Common myeloid progenitor, CD34-positive (primary cell): ENCODE data around the gene STT3B.
A peak's percentile ranks its signal among the peaks of the same experiment; 100 is the strongest.
"Not testable (repeated sequence)": the region's sequence is repeated elsewhere in the genome, so short reads cannot be mapped to it uniquely, and the experiment has no call there.

Experiments used
- CTCF ChIA-PET: fragments of 350-600 bp; sonication (Branson Sonifier 250); formaldehyde crosslinking; loops from one replicate; lab custom pipeline; 2021; ENCODE audit warnings: antibody characterized with exemption; lab: Charles Lee
- POLR2A ChIA-PET: fragments of 350-600 bp; sonication (Branson Sonifier 250); formaldehyde crosslinking; loops from one replicate; lab custom pipeline; 2021; ENCODE audit warnings: antibody characterized with exemption; lab: Charles Lee
- DNase-seq, 3 donors: peaks; one replicate each; pipeline versions ENCODE4 v3.0.0 to v3.0.0-alpha.2; 2013
- H3K27ac ChIP-seq, 2 experiments: 1 replicate in 1 of 2; 2 replicates in 1 of 2; pipeline ENCODE4 v1.7.0; 2013; ENCODE audit warnings: inconsistent platforms in 2 of 2, low read length in 2 of 2, mild to moderate bottlenecking in 2 of 2, low read depth in 1 of 2, moderate library complexity in 1 of 2; ENCODE audit not compliant: severe bottlenecking in 2 of 2, insufficient read depth in 1 of 2, poor library complexity in 1 of 2
- H3K27me3 ChIP-seq, 5 experiments: replicated peaks in 2 of 5; 1 replicate in 3 of 5; 2 replicates in 2 of 5; pipeline versions ENCODE4 v1.6.1 to v1.7.0; 2013; ENCODE audit warnings: low read length in 4 of 5, mild to moderate bottlenecking in 2 of 5, moderate library complexity in 2 of 5, inconsistent platforms in 1 of 5; ENCODE audit not compliant: insufficient read depth in 5 of 5, control insufficient read depth in 4 of 5
- H3K36me3 ChIP-seq, 4 experiments: 1 replicate in 2 of 4; 2 replicates in 2 of 4; pipeline versions ENCODE4 v1.6.1 to v1.7.0; 2013; ENCODE audit warnings: low read length in 3 of 4, control low read depth in 1 of 4, mild to moderate bottlenecking in 1 of 4; ENCODE audit not compliant: control insufficient read depth in 4 of 4, insufficient read depth in 4 of 4
- H3K4me1 ChIP-seq, 4 experiments: 1 replicate in 3 of 4; 2 replicates in 1 of 4; pipeline versions ENCODE4 v1.6.1 to v1.7.1; 2013; ENCODE audit warnings: low read length in 3 of 4, mild to moderate bottlenecking in 3 of 4, control low read depth in 1 of 4, inconsistent platforms in 1 of 4, moderate library complexity in 1 of 4; ENCODE audit not compliant: control insufficient read depth in 4 of 4, insufficient read depth in 4 of 4; ENCODE audit errors: control extremely low read depth in 1 of 4
- H3K4me3 ChIP-seq, 7 experiments: 1 replicate in 4 of 7; 2 replicates in 3 of 7; pipeline versions ENCODE4 v1.5.1 to v1.7.0; 2013; ENCODE audit warnings: mild to moderate bottlenecking in 7 of 7, low read length in 6 of 7, moderate library complexity in 6 of 7, inconsistent platforms in 2 of 7, low read depth in 2 of 7, control low read depth in 1 of 7; ENCODE audit not compliant: insufficient read depth in 4 of 7, control insufficient read depth in 1 of 7; ENCODE audit errors: extremely low read depth in 1 of 7
- H3K9me3 ChIP-seq, 5 experiments: 1 replicate in 4 of 5; 2 replicates in 1 of 5; pipeline versions ENCODE4 v1.6.1 to v1.7.1; 2013; ENCODE audit warnings: low read length in 4 of 5, mild to moderate bottlenecking in 2 of 5, inconsistent platforms in 1 of 5, low read depth in 1 of 5, moderate library complexity in 1 of 5; ENCODE audit not compliant: control insufficient read depth in 4 of 5, insufficient read depth in 2 of 5; ENCODE audit errors: control extremely low read depth in 1 of 5
- WGBS: methylation state at CpG from one replicate; pipeline ENCODE4 v1.1.5; 2013; ENCODE audit not compliant: insufficient coverage; 5-methylcytosine and 5-hydroxymethylcytosine counted together

STT3B gene

DNA sequence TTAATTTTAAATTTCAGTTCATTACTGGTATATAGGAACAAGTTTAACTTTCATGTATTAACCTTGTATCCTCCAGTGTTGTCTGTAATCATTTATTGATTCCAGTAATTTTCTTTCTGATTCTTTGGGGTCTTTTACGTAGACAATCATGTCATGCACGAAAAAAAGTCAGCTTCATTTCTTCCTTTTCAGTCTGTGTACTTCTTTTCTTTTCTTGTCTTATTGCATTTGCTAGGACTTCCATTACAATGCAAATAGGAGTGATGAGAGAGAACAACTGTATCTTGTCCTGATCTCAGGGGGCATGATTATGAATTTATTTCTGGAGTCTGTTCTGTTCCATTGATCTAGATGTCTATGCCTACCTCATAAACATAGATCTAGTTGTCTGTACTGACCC is 56.5 kb downstream of the STT3B start:
- CTCF ChIA-PET, result no interaction called here
- POLR2A ChIA-PET, result no interaction called here
- no peaks in the 10 kb centered on the region for H3K4me1 ChIP-seq
- no peak overlapping the region for H3K27ac ChIP-seq
- peaks cover 2 to 60% (median 16%) of the 10 kb centered on the region in 5 experiments for H3K9me3 ChIP-seq
- no peak for DNase-seq
- no CpG with 5 or more reads among the region's 2 CpGs for WGBS
- no peaks in the 10 kb centered on the region for H3K27me3 ChIP-seq
- H3K4me3 ChIP-seq, result no peak overlapping the region
- peaks cover 47 to 98% (median 58%) of the 10 kb centered on the region in 4 experiments for H3K36me3 ChIP-seq

DNA sequence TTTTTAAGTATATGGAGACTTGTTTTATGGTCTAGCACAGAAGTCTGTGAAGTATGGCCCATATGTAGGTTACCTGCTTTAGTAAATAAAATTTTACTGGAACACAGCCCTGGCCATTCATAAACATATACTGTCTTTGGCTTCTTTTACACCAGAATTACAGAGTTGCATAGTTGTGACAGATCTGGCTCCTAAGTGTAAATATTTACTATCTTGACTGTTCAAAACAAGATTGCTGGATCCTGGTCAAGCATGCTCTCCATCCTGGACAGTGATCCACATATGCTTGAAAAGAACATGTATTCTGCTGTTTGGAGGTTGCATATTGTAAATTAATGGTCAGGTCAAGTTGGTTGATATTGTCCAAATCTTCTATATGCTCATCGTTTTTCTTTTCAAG is 57.9 kb downstream of the STT3B start:
- no peaks in the 10 kb centered on the region for H3K27me3 ChIP-seq
- ChIA-PET POLR2A (no interaction called here), CTCF (no interaction called here)
- H3K36me3 ChIP-seq, result peaks cover 50 to 98% (median 54%) of the 10 kb centered on the region in 4 experiments
- no peak overlapping the region for H3K4me3 ChIP-seq
- peaks cover 2 to 54% (median 15%) of the 10 kb centered on the region in 5 experiments for H3K9me3 ChIP-seq
- no CpG with 5 or more reads among the region's 1 CpG for WGBS
- H3K27ac ChIP-seq, result no peak overlapping the region
- H3K4me1 ChIP-seq, result no peaks in the 10 kb centered on the region
- no peak for DNase-seq

DNA sequence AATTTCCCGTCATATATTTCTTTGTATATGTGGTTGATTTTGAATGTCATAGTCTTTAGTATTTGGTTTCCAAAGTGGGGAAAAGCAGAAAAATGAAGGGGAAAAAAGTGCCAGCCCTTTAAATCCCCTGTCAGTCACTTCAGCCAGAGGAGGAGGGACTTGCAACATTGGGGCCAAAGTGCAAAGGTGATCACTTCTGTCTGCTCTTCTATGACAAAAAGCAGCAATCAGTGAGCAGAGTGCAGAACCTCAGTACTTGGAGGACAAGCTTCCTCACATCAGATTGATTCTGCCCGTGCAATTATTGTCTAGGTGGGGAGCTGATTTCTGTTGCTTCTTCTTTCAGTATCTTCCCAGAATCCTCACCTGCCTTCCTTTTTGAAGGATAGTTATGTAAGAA is 60.0 kb downstream of the STT3B start:
- 100% methylated on average over 1 of the region's 2 CpGs for WGBS
- Histone ChIP-seq H3K36me3 (peaks cover 43 to 87% (median 53%) of the 10 kb centered on the region in 4 experiments), H3K9me3 (peaks cover 2 to 46% (median 14%) of the 10 kb centered on the region in 5 experiments), H3K4me1 (no peaks in the 10 kb centered on the region), H3K27ac (no peak overlapping the region), H3K4me3 (no peak overlapping the region), H3K27me3 (no peaks in the 10 kb centered on the region)
- POLR2A ChIA-PET, result no interaction called here
- no peak for DNase-seq
- CTCF ChIA-PET, result no interaction called here

DNA sequence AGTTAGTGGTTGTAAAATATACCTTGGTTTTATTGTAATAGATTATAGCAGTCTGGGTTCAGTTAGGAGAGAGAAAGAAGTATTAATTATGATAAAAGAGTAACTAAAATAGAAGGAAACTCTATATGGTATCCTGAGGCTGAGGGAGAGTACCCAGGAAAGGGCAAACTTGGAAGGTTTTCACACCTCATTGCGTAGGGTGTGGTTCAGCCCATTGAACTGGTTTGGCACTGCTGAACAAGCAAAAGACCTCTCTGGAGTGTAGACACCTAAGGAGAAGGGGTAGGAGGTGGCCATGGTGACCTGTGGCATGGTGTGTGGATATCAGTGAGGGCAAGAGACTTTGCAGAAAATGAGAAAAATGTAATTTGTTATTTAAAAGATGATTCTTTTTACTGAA is 63.5 kb downstream of the STT3B start:
- peaks cover 21 to 78% (median 33%) of the 10 kb centered on the region in 4 experiments for H3K36me3 ChIP-seq
- no peak overlapping the region for H3K4me3 ChIP-seq
- ChIA-PET CTCF (interaction anchor here (1.3 to 2.0 kb wide), 2 partner anchors 24 to 30 kb away, joined by 3 to 7 read pairs; no protein-coding TSS in a partner anchor), POLR2A (interaction anchor here (0.5 kb wide), 2 partner anchors 34 to 50 kb away, joined by 3 to 5 read pairs; no protein-coding TSS in a partner anchor)
- no peaks in the 10 kb centered on the region for H3K27me3 ChIP-seq
- no peak overlapping the region for H3K27ac ChIP-seq
- no peak for DNase-seq
- H3K9me3 ChIP-seq, result peaks cover 0 to 16% (median 0%) of the 10 kb centered on the region in 5 experiments
- 91% methylated on average over 1 of the region's 1 CpG for WGBS
- no peaks in the 10 kb centered on the region for H3K4me1 ChIP-seq

DNA sequence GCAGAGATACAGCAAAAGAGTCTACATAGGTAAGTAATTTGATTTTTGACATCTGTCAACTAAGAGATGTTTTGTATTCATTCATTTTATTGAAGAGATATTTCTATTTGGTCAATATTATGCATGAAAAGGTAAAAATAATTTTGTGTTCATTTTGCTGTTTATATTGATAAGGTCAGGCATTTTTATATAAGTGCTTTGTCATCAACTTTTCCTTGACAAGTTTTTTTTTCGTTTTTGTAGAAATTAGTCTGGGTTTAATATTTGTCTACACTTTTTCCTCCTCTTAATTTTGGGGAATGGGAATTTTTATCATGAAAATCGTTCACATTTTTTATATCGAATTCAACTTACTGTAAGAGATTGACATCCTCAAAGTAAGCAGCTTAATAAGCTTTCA is 67.7 kb downstream of the STT3B start:
- no peaks in the 10 kb centered on the region for H3K4me1 ChIP-seq
- H3K27me3 ChIP-seq, result no peaks in the 10 kb centered on the region
- H3K27ac ChIP-seq, result no peak overlapping the region
- ChIA-PET POLR2A (no interaction called here), CTCF (interaction anchor here (1.1 to 1.3 kb wide), 2 partner anchors 10 to 68 kb away, joined by 3 to 4 read pairs; partner anchors contain the start of gene STT3B)
- no CpG with 5 or more reads among the region's 3 CpGs for WGBS
- DNase-seq, result no peak
- H3K36me3 ChIP-seq, result peaks cover 9 to 69% (median 29%) of the 10 kb centered on the region in 4 experiments
- no peak overlapping the region for H3K4me3 ChIP-seq
- peaks cover 0 to 7% (median 2%) of the 10 kb centered on the region in 5 experiments for H3K9me3 ChIP-seq

DNA sequence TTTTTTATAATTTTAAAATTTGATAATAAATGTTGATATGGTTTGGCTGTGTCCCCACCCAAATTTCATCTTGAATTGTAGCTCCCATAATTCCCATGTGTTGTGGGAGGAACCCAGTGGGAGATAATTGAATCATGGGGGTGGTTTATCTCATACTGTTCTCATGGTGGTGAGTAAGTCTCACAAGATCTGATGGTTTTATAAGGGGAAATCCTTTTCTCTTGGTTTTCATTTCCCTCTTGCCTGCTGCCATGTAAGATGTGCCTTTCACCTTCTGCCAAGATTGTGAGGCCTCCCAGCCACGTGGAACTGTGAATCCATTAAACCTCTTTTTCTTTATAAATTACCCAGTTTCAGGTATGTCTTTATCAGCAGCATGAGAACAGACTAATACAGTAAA is 72.6 kb downstream of the STT3B start:
- no CpG with 5 or more reads among the region's 1 CpG for WGBS
- H3K4me1 ChIP-seq, H3K27ac ChIP-seq, H3K4me3 ChIP-seq, CTCF ChIA-PET, POLR2A ChIA-PET, H3K27me3 ChIP-seq: not testable (repeated sequence)
- peak in 1 of 3 donors; percentile 29 for DNase-seq
- Histone ChIP-seq H3K36me3 (peaks cover 20 to 69% (median 40%) of the 10 kb centered on the region in 4 experiments), H3K9me3 (peaks cover 7 to 23% (median 14%) of the 10 kb centered on the region in 5 experiments)

DNA sequence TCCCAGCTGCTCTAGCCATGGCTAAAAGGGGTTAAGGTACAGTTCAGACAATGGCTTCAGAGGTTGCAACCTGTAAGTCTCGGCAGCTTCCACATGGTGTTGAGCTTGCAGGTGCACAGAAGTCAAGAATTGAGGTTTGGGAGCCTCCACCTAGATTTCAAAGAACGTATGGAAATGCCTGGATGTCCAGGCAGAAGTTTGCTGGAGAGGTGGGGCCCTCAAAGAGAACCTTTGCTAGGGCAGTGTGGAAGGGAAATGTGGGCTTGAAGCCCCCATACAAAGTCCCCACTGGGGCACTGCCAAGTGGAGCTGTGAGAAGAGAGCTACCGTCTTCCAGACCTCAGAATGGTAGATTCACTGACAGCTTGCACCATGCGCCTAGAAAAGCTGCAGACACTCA is 73.7 kb downstream of the STT3B start:
- WGBS, result 100% methylated on average over 3 of the region's 4 CpGs
- POLR2A ChIA-PET, result no interaction called here
- peaks cover 0 to 8% (median 0%) of the 10 kb centered on the region in 4 experiments for H3K4me1 ChIP-seq

More for the DNA sequence above, 73.7 kb downstream of the STT3B start:
- H3K4me3 ChIP-seq, result peak overlapping the region in 1 of 7 experiments; percentile 4
- H3K9me3 ChIP-seq, result peaks cover 7 to 23% (median 14%) of the 10 kb centered on the region in 5 experiments
- no peaks in the 10 kb centered on the region for H3K27me3 ChIP-seq
- CTCF ChIA-PET, result no interaction called here
- peak in 2 of 3 donors; percentile 34 to 42 for DNase-seq
- no peak overlapping the region for H3K27ac ChIP-seq
- H3K36me3 ChIP-seq, result peaks cover 20 to 57% (median 34%) of the 10 kb centered on the region in 4 experiments
